Glutamatergic neuron (in vitro differentiated cells): ENCODE measurements around the gene JAKMIP2. TPM values are rescaled to one million over a fixed set of nuclear protein-coding genes. Genes with fewer than 3 reads are reported as not detected.

Experiments used
- DNase-seq: peaks from one replicate; pipeline ENCODE4 v3.0.0; 2022
- H3K27ac Mint-ChIP-seq: one replicate; pipeline ENCODE4 v1.8.0; 2020; ENCODE audit warnings: mild to moderate bottlenecking, mixed read lengths, inconsistent platforms; ENCODE audit not compliant: unreplicated experiment
- H3K27me3 Mint-ChIP-seq: one replicate; pipeline ENCODE4 v1.8.0; 2020; ENCODE audit warnings: mild to moderate bottlenecking, moderate library complexity, mixed read lengths, inconsistent platforms; ENCODE audit not compliant: unreplicated experiment
- H3K36me3 Mint-ChIP-seq: one replicate; pipeline ENCODE4 v1.8.0; 2020; ENCODE audit warnings: mild to moderate bottlenecking, mixed read lengths, inconsistent platforms; ENCODE audit not compliant: unreplicated experiment
- H3K4me1 Mint-ChIP-seq: one replicate; pipeline ENCODE4 v1.8.0; 2020; ENCODE audit warnings: mild to moderate bottlenecking, low read depth, mixed read lengths, inconsistent platforms; ENCODE audit not compliant: unreplicated experiment
- H3K4me3 Mint-ChIP-seq: one replicate; pipeline ENCODE4 v1.8.0; 2020; ENCODE audit warnings: mild to moderate bottlenecking, mixed read lengths, inconsistent platforms; ENCODE audit not compliant: unreplicated experiment
- H3K9me3 Mint-ChIP-seq: one replicate; pipeline ENCODE4 v1.8.0; 2020; ENCODE audit warnings: mild to moderate bottlenecking, moderate library complexity, mixed read lengths, inconsistent platforms; ENCODE audit not compliant: unreplicated experiment
- total RNA-seq: library from RNA; stranded (reverse); fragmentation: NEBNext Ultra II Directional; extraction: Animal tissue kit (Norgen Biotek cat#: 25700); gene quantifications from one replicate; pipeline ENCODE4 v1.2.1, GENCODE V29; 2021; ENCODE audit not compliant: unreplicated experiment
- TF ChIP-seq, protein P1 (sequence below): fragments of 200-600 bp; sonication (generic); IDR thresholded peaks from one replicate; pipeline ENCODE4 v1.5.0; 2021; ENCODE audit not compliant: partially characterized antibody, unreplicated experiment

JAKMIP2 gene
- total RNA-seq, 1 donor from 2014 or later = 88.2 TPM

DNA sequence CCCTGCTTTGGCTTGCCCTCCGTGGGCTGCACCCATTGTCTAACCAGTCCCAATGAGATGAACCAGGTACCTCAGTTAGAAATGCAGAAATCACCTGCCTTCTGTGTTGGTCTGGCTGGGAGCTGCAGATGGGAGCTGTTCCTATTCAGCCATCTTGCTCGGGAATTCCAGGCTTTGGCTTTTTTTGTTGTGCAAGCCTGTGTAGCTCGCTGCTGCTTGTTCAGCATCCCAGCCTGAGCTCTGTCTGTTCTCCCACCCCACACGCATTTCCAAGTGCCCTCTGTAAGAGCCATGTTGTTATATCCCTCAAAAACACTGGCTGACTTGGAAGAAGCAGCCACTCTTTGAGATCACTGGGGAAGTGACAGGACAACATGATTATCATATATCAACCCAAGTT lies 171.0 kb downstream of the JAKMIP2 start:
- peaks cover 37% of the 10 kb centered on the region for H3K36me3 Mint-ChIP-seq
- no peak for DNase-seq
- TF ChIP-seq, protein P1, sequence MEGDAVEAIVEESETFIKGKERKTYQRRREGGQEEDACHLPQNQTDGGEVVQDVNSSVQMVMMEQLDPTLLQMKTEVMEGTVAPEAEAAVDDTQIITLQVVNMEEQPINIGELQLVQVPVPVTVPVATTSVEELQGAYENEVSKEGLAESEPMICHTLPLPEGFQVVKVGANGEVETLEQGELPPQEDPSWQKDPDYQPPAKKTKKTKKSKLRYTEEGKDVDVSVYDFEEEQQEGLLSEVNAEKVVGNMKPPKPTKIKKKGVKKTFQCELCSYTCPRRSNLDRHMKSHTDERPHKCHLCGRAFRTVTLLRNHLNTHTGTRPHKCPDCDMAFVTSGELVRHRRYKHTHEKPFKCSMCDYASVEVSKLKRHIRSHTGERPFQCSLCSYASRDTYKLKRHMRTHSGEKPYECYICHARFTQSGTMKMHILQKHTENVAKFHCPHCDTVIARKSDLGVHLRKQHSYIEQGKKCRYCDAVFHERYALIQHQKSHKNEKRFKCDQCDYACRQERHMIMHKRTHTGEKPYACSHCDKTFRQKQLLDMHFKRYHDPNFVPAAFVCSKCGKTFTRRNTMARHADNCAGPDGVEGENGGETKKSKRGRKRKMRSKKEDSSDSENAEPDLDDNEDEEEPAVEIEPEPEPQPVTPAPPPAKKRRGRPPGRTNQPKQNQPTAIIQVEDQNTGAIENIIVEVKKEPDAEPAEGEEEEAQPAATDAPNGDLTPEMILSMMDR = no peak
- no peaks in the 10 kb centered on the region for H3K4me1 Mint-ChIP-seq
- H3K4me3 Mint-ChIP-seq = no peak overlapping the region
- H3K9me3 Mint-ChIP-seq = peaks cover 10% of the 10 kb centered on the region
- peaks cover 4% of the 10 kb centered on the region for H3K27me3 Mint-ChIP-seq
- H3K27ac Mint-ChIP-seq = no peak overlapping the region

DNA sequence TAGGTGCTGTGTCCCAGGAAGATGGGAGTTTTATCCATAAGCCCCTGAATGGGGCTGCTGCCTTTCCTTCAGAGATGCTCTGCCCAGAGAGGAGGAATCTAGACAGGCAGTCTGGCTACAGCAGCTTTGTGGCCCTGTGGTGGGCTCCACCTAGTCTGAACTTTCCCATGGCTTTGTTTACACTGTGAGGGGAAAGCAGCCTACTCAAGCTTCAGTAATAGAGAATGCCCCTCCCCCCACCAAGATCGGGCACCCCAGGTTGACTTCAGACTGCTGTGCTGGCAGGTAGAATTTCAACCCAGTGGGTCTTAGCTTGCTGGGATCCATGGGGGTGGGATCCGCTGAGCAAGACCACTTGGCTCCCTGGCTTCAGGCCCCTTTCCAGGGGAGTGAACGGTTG lies 171.7 kb downstream of the JAKMIP2 start:
- DNase-seq = no peak
- Mint-ChIP-seq H3K27me3 (peaks cover 4% of the 10 kb centered on the region), H3K36me3 (peaks cover 40% of the 10 kb centered on the region), H3K4me1 (no peaks in the 10 kb centered on the region), H3K9me3 (peaks cover 12% of the 10 kb centered on the region), H3K4me3 (no peak overlapping the region), H3K27ac (no peak overlapping the region)
- TF ChIP-seq, protein P1 = no peak

DNA sequence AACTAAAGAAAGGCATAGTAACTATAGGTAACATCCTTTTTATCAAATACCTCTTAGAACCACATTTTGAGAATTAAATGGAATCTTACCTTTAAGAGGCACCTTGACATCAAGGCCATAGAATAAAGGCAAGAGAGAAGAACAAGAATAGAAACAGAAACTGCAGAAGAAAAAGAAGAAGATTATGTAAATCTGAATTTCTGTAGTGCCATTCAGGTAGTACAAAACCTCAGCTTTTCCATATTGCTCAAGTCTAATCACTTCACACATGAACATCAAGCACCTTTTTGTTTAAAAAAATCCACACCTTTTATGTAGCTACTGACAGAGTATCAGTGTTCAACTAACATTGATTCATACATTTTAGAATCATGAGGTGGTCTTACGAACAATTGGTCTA lies 180.9 kb downstream of the JAKMIP2 start:
- H3K4me3 Mint-ChIP-seq = no peak overlapping the region
- peaks cover 4% of the 10 kb centered on the region for H3K9me3 Mint-ChIP-seq
- no peak for DNase-seq
- H3K4me1 Mint-ChIP-seq = no peaks in the 10 kb centered on the region
- TF ChIP-seq, protein P1 = no peak
- H3K36me3 Mint-ChIP-seq = peaks cover 16% of the 10 kb centered on the region
- H3K27me3 Mint-ChIP-seq = peaks cover 4% of the 10 kb centered on the region
- H3K27ac Mint-ChIP-seq = no peak overlapping the region

DNA sequence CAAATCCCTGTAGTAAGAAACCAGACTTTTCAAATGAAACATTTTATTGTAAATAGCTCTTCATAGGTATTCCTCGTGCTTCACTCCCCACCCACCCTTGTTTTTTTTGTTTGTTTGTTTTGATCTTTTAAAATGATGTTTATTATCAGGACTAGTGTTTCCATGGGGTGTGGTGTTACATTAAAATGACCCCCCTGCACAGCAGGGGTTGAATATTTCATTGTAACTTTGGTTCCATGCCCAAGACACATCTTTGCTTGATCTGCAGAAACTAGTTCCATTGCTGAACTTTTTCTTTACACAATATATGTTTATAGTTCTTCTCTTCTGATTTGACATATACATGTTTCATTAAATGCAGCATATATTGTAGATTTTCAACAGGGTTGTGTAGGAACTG lies 191.4 kb downstream of the JAKMIP2 start:
- Mint-ChIP-seq H3K27me3 (peaks cover 1% of the 10 kb centered on the region), H3K9me3 (peaks cover 1% of the 10 kb centered on the region), H3K27ac (no peak overlapping the region), H3K4me3 (no peak overlapping the region), H3K4me1 (peaks cover 2% of the 10 kb centered on the region), H3K36me3 (peaks cover 18% of the 10 kb centered on the region)
- TF ChIP-seq, protein P1 = no peak
- DNase-seq = no peak

DNA sequence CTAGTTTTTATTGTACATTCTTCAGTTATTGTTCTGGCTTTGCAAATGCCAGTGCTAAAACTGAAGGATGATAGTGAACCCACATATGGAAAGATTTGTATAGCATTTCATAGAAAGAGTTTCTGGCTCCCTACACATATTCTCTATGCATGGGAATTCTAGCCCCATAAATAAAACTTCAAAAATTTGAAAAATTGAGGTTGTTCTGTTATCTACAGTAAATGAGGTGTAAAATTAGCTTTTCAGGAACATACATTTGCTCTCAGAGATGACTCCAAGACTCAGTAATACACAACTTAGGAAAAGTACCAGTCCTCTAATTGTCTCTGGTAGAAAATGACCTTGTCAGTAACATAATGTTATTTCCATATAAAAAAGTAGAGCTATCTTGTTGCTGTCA lies 192.4 kb downstream of the JAKMIP2 start:
- no peak overlapping the region for H3K4me3 Mint-ChIP-seq
- H3K27me3 Mint-ChIP-seq = peaks cover 1% of the 10 kb centered on the region
- peaks cover 3% of the 10 kb centered on the region for H3K9me3 Mint-ChIP-seq
- no peak for DNase-seq
- H3K27ac Mint-ChIP-seq = no peak overlapping the region
- TF ChIP-seq, protein P1 = no peak
- H3K4me1 Mint-ChIP-seq = peaks cover 7% of the 10 kb centered on the region
- peaks cover 18% of the 10 kb centered on the region for H3K36me3 Mint-ChIP-seq
